HG03457 (cell line): Measurements from ENCODE around the gene RBMS3.
"Not testable (repeated sequence)": the region's sequence is repeated elsewhere in the genome, so short reads cannot be mapped to it uniquely, and the experiment has no call there.

ENCODE experiments used
- ATAC-seq: cut with Tn5 transposase; IDR thresholded peaks from one replicate; pipeline ENCODE4 v1.9.1; 2021; ENCODE audit warnings: moderate number of reproducible peaks; ENCODE audit not compliant: unreplicated experiment

RBMS3 gene

DNA sequence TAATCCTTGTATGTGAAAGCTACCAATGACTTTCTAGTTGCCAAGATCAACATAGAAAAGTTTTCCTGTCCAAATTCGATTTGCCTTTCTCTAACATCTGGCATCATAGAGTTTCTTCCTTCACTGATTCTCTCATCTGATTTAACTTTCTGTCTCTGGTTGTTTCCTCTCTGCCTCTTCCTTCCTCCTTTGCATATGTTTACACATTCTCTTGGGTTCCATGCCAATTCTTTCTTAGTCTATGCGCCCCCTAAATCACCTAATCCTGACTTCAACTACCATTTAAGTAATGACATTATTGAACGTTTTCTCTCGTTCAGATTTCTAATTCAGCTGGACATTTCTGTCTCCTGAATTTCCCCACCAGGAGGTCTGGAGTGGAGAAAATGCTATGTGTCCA, 763.6 kb downstream of the RBMS3 start:
- no peak for ATAC-seq

GRCh38 chr3:30048431-30048830, 767.6 kb downstream of the RBMS3 start:
- no peak for ATAC-seq

GRCh38 chr3:30050116-30050515, 769.2 kb downstream of the RBMS3 start:
- ATAC-seq: not testable (repeated sequence)

- ATAC-seq: no peak
Observed at GRCh38 chr3:30059240-30059639, 778.4 kb downstream of the RBMS3 start.
